Smooth muscle cell (in vitro differentiated cells): ENCODE data around the gene KCNIP1. TPM values are rescaled to one million over a fixed set of nuclear protein-coding genes. Genes with fewer than 3 reads are reported as not detected.

ENCODE experiments used
- DNase-seq: peaks from one replicate; lab custom pipeline; 2025; ENCODE audit not compliant: unreplicated experiment; lab: John Stamatoyannopoulos, UW
- H2AFZ ChIP-seq: fragments of 200-600 bp; sonication (generic); 2 replicates; pipeline ENCODE4 v1.6.0; 2016; ENCODE audit warnings: antibody characterized with exemption, low read depth, mild to moderate bottlenecking
- H3F3A ChIP-seq: fragments of 200-600 bp; sonication (generic); 2 replicates; pipeline ENCODE4 v1.6.0; 2017; ENCODE audit warnings: antibody characterized with exemption, low read depth
- H3K27ac ChIP-seq: fragments of 200-600 bp; sonication (generic); 2 replicates; pipeline ENCODE4 v1.5.1; 2016; ENCODE audit warnings: low read depth, mild to moderate bottlenecking
- H3K27me3 ChIP-seq: fragments of 200-600 bp; sonication (generic); 2 replicates; pipeline ENCODE4 v1.6.1; 2016; ENCODE audit warnings: low read depth, mild to moderate bottlenecking
- H3K36me3 ChIP-seq: fragments of 200-600 bp; sonication (generic); 2 replicates; pipeline ENCODE4 v1.5.1; 2016; ENCODE audit warnings: low read depth
- H3K4me1 ChIP-seq: fragments of 200-600 bp; sonication (generic); 2 replicates; pipeline ENCODE4 v1.5.1; 2016; ENCODE audit warnings: low read depth
- H3K4me2 ChIP-seq: fragments of 200-600 bp; sonication (generic); 2 replicates; pipeline ENCODE4 v1.6.0; 2016; ENCODE audit warnings: mild to moderate bottlenecking
- H3K4me3 ChIP-seq: fragments of 200-600 bp; sonication (generic); 2 replicates; pipeline ENCODE4 v1.5.1; 2016; ENCODE audit warnings: mild to moderate bottlenecking
- H3K79me2 ChIP-seq: fragments of 200-600 bp; sonication (generic); 2 replicates; pipeline ENCODE4 v1.6.0; 2016; ENCODE audit warnings: low read depth, mild to moderate bottlenecking
- H3K9ac ChIP-seq: fragments of 200-600 bp; sonication (generic); 2 replicates; pipeline ENCODE4 v1.6.0; 2016; ENCODE audit warnings: low read depth
- H3K9me3 ChIP-seq: fragments of 200-600 bp; sonication (generic); replicated peaks from 2 replicates; pipeline ENCODE4 v1.5.1; 2016; ENCODE audit warnings: low read depth
- H4K20me1 ChIP-seq: fragments of 200-600 bp; sonication (generic); 2 replicates; pipeline ENCODE4 v1.6.0; 2016; ENCODE audit warnings: low read depth
- CTCF ChIP-seq: fragments of 200-600 bp; sonication (generic); IDR thresholded peaks from 2 replicates; pipeline ENCODE4 v1.5.1; 2017; ENCODE audit warnings: borderline replicate concordance, mild to moderate bottlenecking, antibody characterized with exemption; ENCODE audit not compliant: insufficient read depth, poor library complexity, severe bottlenecking
- WGBS: methylation state at CpG from one replicate; pipeline ENCODE4 v1.1.7; 2016; ENCODE audit warnings: low lambda C conversion rate; 5-methylcytosine and 5-hydroxymethylcytosine counted together
- polyA plus RNA-seq: library from polyadenylated mRNA; unstranded; fragments of >200 nt; fragmentation: Nextera tagmentation; extraction: Ambion mirVana; gene quantifications from 2 replicates; pipeline ENCODE4 v1.2.1, GENCODE V29; 2016
- total RNA-seq: library from RNA; depleted of rRNA; stranded (reverse); fragments of >200 nt; gene quantifications from 2 replicates; pipeline ENCODE4 v1.2.3, GENCODE V29; 2014

The KCNIP1 gene
- total and polyA plus RNA-seq, 2 experiments from 2014 or later = 0.50 TPM; not detected in 1

- no peak for TF ChIP-seq CTCF
- H2AFZ ChIP-seq = no peak overlapping the region
- H3K4me2 ChIP-seq = no peak overlapping the region
- H3K36me3 ChIP-seq = no peaks in the 10 kb centered on the region
- no peaks in the 10 kb centered on the region for H3K4me1 ChIP-seq
- H3K9me3 ChIP-seq = no peaks in the 10 kb centered on the region
- H4K20me1 ChIP-seq = no peaks in the 10 kb centered on the region
- H3K79me2 ChIP-seq = no peaks in the 10 kb centered on the region
- H3K27ac ChIP-seq = no peak overlapping the region
- peaks cover 6% of the 10 kb centered on the region for H3K27me3 ChIP-seq
- no peak overlapping the region for H3K4me3 ChIP-seq
- H3F3A ChIP-seq = no peaks in the 10 kb centered on the region
- DNase-seq = no peak
- 94% methylated on average over 6 of the region's 6 CpGs for WGBS
- no peak overlapping the region for H3K9ac ChIP-seq
These were observed 14.6 kb upstream of the KCNIP1 start for GRCh38 chr5:170489199-170489598.

- H2AFZ ChIP-seq = no peak overlapping the region
- no peaks in the 10 kb centered on the region for H4K20me1 ChIP-seq
- no peaks in the 10 kb centered on the region for H3K4me1 ChIP-seq
- H3K79me2 ChIP-seq = no peaks in the 10 kb centered on the region
- no peak for DNase-seq
- no peak overlapping the region for H3K9ac ChIP-seq
- no peaks in the 10 kb centered on the region for H3K9me3 ChIP-seq
- TF ChIP-seq CTCF = no peak
- H3K4me3 ChIP-seq = no peak overlapping the region
- H3K27ac ChIP-seq = no peak overlapping the region
- H3K36me3 ChIP-seq = no peaks in the 10 kb centered on the region
- H3K4me2 ChIP-seq = no peak overlapping the region
- H3K27me3 ChIP-seq = peaks cover 18% of the 10 kb centered on the region
- H3F3A ChIP-seq = no peaks in the 10 kb centered on the region
- WGBS = 83% methylated on average over 3 of the region's 3 CpGs
These were observed 13.4 kb upstream of the KCNIP1 start for GRCh38 chr5:170490381-170490780.

- H3K4me1 ChIP-seq = no peaks in the 10 kb centered on the region
- no peaks in the 10 kb centered on the region for H3K9me3 ChIP-seq
- no peak for TF ChIP-seq CTCF
- no peaks in the 10 kb centered on the region for H4K20me1 ChIP-seq
- H3K27ac ChIP-seq = peak overlapping the region; percentile 52
- no peaks in the 10 kb centered on the region for H3K79me2 ChIP-seq
- H3K36me3 ChIP-seq = no peaks in the 10 kb centered on the region
- H2AFZ ChIP-seq = no peak overlapping the region
- H3K4me2 ChIP-seq = no peak overlapping the region
- H3K27me3 ChIP-seq = peaks cover 24% of the 10 kb centered on the region
- DNase-seq = no peak
- WGBS = 62% methylated on average over 5 of the region's 5 CpGs
- H3K9ac ChIP-seq = no peak overlapping the region
- H3F3A ChIP-seq = no peaks in the 10 kb centered on the region
- no peak overlapping the region for H3K4me3 ChIP-seq
These were observed 12.3 kb upstream of the KCNIP1 start for GRCh38 chr5:170491479-170491878.

- Histone ChIP-seq H3K4me1 (peaks cover 10% of the 10 kb centered on the region), H3K36me3 (no peaks in the 10 kb centered on the region), H3K79me2 (no peaks in the 10 kb centered on the region), H3K4me3 (no peak overlapping the region), H3K4me2 (no peak overlapping the region), H4K20me1 (no peaks in the 10 kb centered on the region), H3K27me3 (peaks cover 33% of the 10 kb centered on the region), H2AFZ (no peak overlapping the region), H3K9me3 (no peaks in the 10 kb centered on the region), H3K27ac (no peak overlapping the region), H3F3A (no peaks in the 10 kb centered on the region), H3K9ac (no peak overlapping the region)
- no peak for DNase-seq
- 89% methylated on average over 7 of the region's 7 CpGs for WGBS
- no peak for TF ChIP-seq CTCF
These were observed 10.6 kb upstream of the KCNIP1 start for GRCh38 chr5:170493028-170493820.
